Measurements from ENCODE around the gene NCKAP5. TPM values are rescaled to one million over a fixed set of nuclear protein-coding genes. Genes with fewer than 3 reads are reported as not detected.

The NCKAP5 gene
- total and polyA plus RNA-seq, 7 donors, result 0.03 to 1.2 (median 0.22) TPM

GRCh38 chr2:133525613-133526529 is 42.4 kb downstream of the NCKAP5 start:
- ATAC-seq, result no peak
- Histone ChIP-seq H3K27me3 (ENCODE audit: insufficient read depth in 3 of 3, low read length in 2 of 3) (no peaks in the 10 kb centered on the region), H3K4me1 (no peaks in the 10 kb centered on the region), H3K4me3 (no peak overlapping the region), H3K27ac (no peak overlapping the region), H3K9me3 (no peaks in the 10 kb centered on the region), H3K36me3 (ENCODE audit: insufficient read depth in 1 of 2, low read depth in 1 of 2) (no peaks in the 10 kb centered on the region)
- DNase-seq, result no peak
- WGBS, 3 donors, result 86 to 89% (median 88%) methylated on average over 5 of the region's 5 CpGs
- intact Hi-C loops (cut with DNase I), result no loop called here
- TF ChIP-seq CTCF (IDR thresholded peaks at IDR 0.05), result no peak

GRCh38 chr2:133525090-133525489 is 43.2 kb downstream of the NCKAP5 start:
- H3K27me3 ChIP-seq (ENCODE audit: insufficient read depth in 3 of 3, low read length in 2 of 3), result no peaks in the 10 kb centered on the region
- ATAC-seq, result no peak
- H3K9me3 ChIP-seq, result no peaks in the 10 kb centered on the region
- TF ChIP-seq CTCF (IDR thresholded peaks at IDR 0.05), result no peak
- intact Hi-C loops (cut with DNase I), result no loop called here
- no peaks in the 10 kb centered on the region for H3K4me1 ChIP-seq
- no peaks in the 10 kb centered on the region for H3K36me3 ChIP-seq (ENCODE audit: insufficient read depth in 1 of 2, low read depth in 1 of 2)
- no peak for DNase-seq
- H3K4me3 ChIP-seq, result no peak overlapping the region
- WGBS, 3 donors, result 48 to 65% (median 53%) methylated on average over 2 of the region's 2 CpGs
- H3K27ac ChIP-seq, result no peak overlapping the region

- H3K4me1 ChIP-seq, result no peaks in the 10 kb centered on the region
- H3K4me3 ChIP-seq, result no peak overlapping the region
- ATAC-seq (no peak), DNase-seq (no peak)
- no peaks in the 10 kb centered on the region for H3K36me3 ChIP-seq (ENCODE audit: insufficient read depth in 1 of 2, low read depth in 1 of 2)
- no peak overlapping the region for H3K27ac ChIP-seq
- H3K9me3 ChIP-seq, result no peaks in the 10 kb centered on the region
- 61 to 64% (median 63%) methylated on average over 5 of the region's 5 CpGs for WGBS, 3 donors
- intact Hi-C loops (cut with DNase I), result no loop called here
- no peaks in the 10 kb centered on the region for H3K27me3 ChIP-seq (ENCODE audit: insufficient read depth in 3 of 3, low read length in 2 of 3)
- TF ChIP-seq CTCF (IDR thresholded peaks at IDR 0.05), result no peak
These were observed 44.9 kb downstream of the NCKAP5 start for GRCh38 chr2:133523406-133523805.

GRCh38 chr2:133522204-133522603 is 46.1 kb downstream of the NCKAP5 start:
- intact Hi-C loops (cut with DNase I), result no loop called here
- H3K4me3 ChIP-seq, result no peak overlapping the region

More at GRCh38 chr2:133522204-133522603, 46.1 kb downstream of the NCKAP5 start:
- no peak overlapping the region for H3K27ac ChIP-seq
- H3K4me1 ChIP-seq, result no peaks in the 10 kb centered on the region
- H3K36me3 ChIP-seq (ENCODE audit: insufficient read depth in 1 of 2, low read depth in 1 of 2), result no peaks in the 10 kb centered on the region
- DNase-seq, result no peak
- 93 to 100% (median 98%) methylated on average over 1 of the region's 1 CpG for WGBS, 3 donors
- no peaks in the 10 kb centered on the region for H3K27me3 ChIP-seq (ENCODE audit: insufficient read depth in 3 of 3, low read length in 2 of 3)
- no peaks in the 10 kb centered on the region for H3K9me3 ChIP-seq
- no peak for TF ChIP-seq CTCF (IDR thresholded peaks at IDR 0.05)
- ATAC-seq, result no peak
